Stimulated activated CD4-positive, alpha-beta T cell treated with anti-CD3 and anti-CD28 coated beads, Interleukin-1b, Interleukin-23, amount 100 ng/mL, for 48 hours (primary cell): ENCODE results near the gene SNAPC3.

Source experiments
- DNase-seq: peaks from one replicate; pipeline ENCODE4 v3.0.0-alpha.2; 2020

Gene SNAPC3

GRCh38 chr9:15492485-15493150 lies 69.9 kb downstream of the SNAPC3 start:
- DNase-seq, result no peak

DNA sequence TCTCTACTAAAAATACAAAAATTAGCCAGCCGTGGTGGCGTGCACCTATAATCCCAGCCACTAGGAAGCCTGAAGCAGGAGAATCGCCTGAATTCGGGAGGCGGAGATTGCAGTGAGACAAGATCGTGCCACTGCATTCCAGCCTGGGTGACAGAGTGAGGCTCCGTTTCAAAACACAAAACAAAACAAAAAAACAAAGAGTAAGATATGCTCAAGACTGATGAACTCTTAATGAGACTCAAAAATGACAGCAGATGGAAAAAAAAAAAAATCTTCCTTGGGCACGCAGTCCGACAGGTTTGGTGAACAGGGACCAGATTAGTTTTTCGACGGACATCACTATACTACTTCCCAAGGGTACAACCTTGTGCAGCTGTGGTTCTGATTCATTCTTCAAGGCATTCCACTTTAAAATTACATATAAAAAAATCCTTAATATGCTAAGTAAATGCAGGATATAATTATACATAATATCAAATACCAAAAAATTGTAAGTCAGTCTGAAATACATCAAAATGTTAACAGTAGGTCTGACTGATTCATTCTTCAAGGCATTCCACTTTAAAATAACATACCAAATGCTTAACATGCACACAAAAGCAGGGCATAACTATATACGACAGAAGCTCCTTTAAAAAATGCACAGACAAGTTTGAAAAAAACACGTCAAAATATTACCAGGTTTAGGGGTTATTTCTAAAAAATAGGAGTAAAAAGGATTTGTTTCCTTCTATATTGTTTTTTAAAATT lies 75.7 kb downstream of the SNAPC3 start:
- no peak for DNase-seq

- no peak for DNase-seq
These were observed 76.5 kb downstream of the SNAPC3 start for GRCh38 chr9:15499139-15499538.

GRCh38 chr9:15501179-15501578 lies 78.5 kb downstream of the SNAPC3 start:
- DNase-seq, result no peak

- DNase-seq, result no peak
These were observed 79.1 kb downstream of the SNAPC3 start for GRCh38 chr9:15501803-15502202.

- DNase-seq, result no peak
These were observed 83.2 kb downstream of the SNAPC3 start for GRCh38 chr9:15505921-15506320.

DNA sequence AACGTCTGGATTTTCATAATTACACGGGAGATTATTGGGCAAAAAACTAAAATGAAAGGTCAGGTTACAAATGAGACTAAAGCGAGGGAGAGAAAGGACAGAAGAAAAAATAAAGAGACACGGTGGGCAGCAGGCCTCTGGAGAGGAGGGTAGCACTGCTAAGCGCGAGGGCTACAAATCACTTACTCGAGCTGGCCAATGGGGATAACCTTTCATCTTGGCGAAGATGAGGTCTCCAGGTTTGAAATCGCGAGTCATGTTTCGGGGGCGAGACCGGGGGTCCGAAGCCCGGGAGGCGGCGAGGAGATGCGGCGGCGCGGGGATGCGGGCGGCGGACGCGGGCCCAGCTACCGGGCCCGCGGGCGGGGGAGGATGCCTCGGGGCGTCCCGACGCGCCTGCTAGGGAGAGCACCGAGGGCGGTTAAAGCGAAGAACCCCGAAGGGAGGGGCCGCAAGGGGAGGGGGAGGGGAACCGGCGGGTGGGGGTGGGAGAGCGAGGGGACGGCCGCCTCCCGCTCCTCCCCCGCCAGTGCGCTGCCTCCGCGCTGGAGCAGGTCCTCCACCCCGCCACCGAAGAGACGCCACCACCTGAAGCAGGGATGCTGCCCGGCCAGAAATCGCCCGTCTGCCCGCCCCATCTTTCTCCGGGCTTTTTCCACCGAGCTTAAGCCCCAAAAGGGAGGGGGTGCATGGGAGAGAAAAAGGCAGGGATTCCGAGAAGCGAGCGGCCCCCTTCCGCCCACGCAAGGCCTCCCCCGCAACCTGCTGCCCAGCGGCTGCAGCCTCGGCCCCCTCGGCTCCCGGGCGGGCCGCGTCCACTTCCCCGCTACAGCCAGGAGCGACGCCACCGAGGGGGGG lies 87.5 kb downstream of the SNAPC3 start:
- DNase-seq, result peak; percentile 58

DNA sequence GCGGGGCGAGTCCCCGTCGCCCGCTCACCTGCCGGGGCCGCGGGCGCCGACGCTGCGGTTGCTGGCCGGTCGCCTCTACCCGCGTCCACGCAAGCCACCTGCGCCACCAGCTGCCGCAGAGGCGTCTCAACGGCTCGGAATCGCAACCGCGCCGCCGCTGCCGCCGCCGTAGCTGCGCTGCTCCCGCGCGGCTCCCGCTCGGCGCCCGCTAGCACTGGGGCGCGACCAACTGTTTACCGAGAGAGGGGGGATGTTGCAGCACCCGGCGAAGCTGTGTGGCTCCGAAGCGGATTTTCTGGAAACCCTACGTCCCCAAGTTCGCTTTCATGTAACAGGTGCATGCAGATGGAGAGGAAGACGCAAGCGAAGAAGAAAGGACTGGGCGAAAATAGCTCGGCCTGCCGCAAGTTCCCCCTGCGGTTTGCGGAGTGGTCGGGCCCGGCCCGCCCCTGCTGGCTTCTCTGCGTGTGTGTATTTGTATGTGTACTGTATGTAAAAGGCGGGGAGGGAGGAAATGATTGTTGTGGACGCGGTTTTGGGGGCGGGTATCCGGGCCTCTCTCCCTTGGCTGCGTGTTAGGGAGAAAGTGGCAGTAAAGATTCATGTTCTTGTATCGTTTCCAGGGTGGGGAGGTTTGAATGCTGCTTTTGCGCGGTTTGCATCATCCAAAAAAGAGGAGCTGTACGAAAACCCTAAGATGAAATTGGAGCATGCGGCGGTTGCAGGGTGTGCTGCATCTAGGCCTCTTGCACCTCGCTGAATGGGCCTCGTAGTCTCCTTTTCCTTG lies 88.3 kb downstream of the SNAPC3 start, which contains the start of gene PSIP1:
PSIP1 (minus strand) TSS at position 182 of the 787 bp plus-strand sequence. CDS start 782 bp downstream, outside the sequence.
- DNase-seq, result peak; percentile 88
